ENCODE results near the gene GRB10. TPM values are rescaled to one million over a fixed set of nuclear protein-coding genes. Genes with fewer than 3 reads are reported as not detected.

Gene GRB10
- total RNA-seq, 4 donors from 2014 or later = 37.1 to 109 (median 74.0) TPM

- no peak for TF ChIP-seq CTCF (IDR thresholded peaks at IDR 0.05; ENCODE audit: low read depth)
Measured at GRCh38 chr7:50766106-50766848, 16.4 kb downstream of the GRB10 start.

GRCh38 chr7:50762337-50762736 lies 20.4 kb downstream of the GRB10 start:
- no peak for TF ChIP-seq CTCF (IDR thresholded peaks at IDR 0.05; ENCODE audit: low read depth)

GRCh38 chr7:50761713-50762112 lies 21.0 kb downstream of the GRB10 start:
- TF ChIP-seq CTCF (IDR thresholded peaks at IDR 0.05; ENCODE audit: low read depth) = no peak

GRCh38 chr7:50757703-50758390 lies 24.8 kb downstream of the GRB10 start:
- TF ChIP-seq CTCF (IDR thresholded peaks at IDR 0.05; ENCODE audit: low read depth) = no peak

- no peak for TF ChIP-seq CTCF (IDR thresholded peaks at IDR 0.05; ENCODE audit: low read depth)
Measured at GRCh38 chr7:50756180-50756579, 26.5 kb downstream of the GRB10 start.

GRCh38 chr7:50754684-50755083 lies 28.0 kb downstream of the GRB10 start:
- no peak for TF ChIP-seq CTCF (IDR thresholded peaks at IDR 0.05; ENCODE audit: low read depth)

- no peak for TF ChIP-seq CTCF (IDR thresholded peaks at IDR 0.05; ENCODE audit: low read depth)
Measured at GRCh38 chr7:50754241-50754640, 28.5 kb downstream of the GRB10 start.

Data from subcutaneous adipose tissue (tissue), 4 donors.